DLD1 (cell line): Measurements from ENCODE around the gene LY6G6C.
"Not testable (repeated sequence)": the region's sequence is repeated elsewhere in the genome, so short reads cannot be mapped to it uniquely, and the experiment has no call there.

Experiments
- in situ Hi-C: cut with HindIII; loops from 2 replicates; pipeline ENCODE4 v1.10.0; 2017; ENCODE audit warnings: low sequenced_read_pairs

The LY6G6C gene

DNA sequence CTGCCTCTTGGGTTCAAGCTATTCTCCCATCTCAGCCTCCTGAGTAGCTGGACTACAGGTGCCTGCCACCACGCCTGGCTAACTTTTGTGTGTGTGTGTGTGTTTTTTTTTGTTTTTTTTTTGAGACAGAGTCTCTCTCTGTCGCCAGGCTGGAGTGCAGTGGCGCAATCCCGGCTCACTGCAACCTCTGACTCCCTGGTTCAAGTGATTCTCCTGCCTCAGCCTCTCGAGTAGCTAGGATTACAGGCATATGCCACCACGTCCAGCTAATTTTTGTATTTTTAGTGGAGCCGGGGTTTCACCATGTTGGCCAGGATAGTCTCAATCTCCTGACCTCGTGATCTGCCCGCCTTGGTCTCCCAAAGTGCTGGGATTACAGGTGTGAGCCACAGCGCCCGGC is 12.4 kb downstream of the LY6G6C start:
- in situ Hi-C loops = not testable (repeated sequence)

DNA sequence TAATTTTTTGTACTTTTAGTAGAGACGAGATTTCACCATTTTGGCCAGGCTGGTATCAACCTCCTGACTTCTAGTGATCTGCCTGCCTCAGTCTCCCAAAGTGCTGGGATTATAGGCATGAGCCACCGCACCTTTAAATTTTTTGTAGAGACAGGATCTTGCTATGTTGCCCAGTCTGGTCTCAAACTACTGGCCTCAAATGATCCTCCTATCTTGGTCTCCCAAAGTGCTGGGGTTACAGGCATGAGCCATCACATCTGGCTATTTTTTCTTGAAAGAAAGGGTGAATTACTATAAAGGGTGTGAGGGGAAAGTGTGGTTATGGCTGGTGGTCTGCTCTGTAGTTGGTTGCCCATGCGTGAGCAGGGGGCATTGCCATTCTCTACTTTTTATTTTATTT is 13.3 kb downstream of the LY6G6C start:
- in situ Hi-C loops = no loop called here

DNA sequence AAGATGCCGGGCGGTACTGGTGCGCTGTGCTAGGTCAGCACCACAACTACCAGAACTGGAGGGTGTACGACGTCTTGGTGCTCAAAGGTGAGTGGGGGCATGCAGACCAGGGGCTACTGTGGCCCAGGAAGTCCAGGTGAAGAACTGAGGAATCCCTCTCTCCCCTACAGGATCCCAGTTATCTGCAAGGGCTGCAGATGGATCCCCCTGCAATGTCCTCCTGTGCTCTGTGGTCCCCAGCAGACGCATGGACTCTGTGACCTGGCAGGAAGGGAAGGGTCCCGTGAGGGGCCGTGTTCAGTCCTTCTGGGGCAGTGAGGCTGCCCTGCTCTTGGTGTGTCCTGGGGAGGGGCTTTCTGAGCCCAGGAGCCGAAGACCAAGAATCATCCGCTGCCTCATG is 13.8 kb downstream of the LY6G6C start:
- in situ Hi-C loops = no loop called here

DNA sequence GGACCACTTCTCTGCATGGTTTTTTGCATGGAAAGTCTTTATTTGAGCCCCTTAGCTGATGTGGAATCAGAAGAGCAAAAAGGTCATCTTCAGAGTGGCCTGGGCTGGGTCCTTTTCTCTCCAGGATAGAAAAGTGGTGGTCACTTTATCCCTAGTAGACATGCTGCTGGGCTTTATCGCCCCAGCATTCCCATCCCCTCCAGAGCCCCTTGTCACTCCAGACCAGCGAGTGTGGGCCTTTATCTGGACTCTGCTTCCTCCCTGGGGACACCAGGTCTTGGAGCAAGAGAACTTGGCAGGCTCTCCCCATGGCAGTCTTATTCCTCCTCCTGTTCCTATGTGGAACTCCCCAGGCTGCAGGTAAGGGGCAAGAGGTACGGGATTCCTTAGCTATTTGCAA is 14.9 kb downstream of the LY6G6C start, which contains the start of gene LY6G6F:
Gene LY6G6F, plus strand, starts transcription at position 268 of the 400 bp plus-strand sequence. Its CDS starts 41 bp downstream, at position 309.
- in situ Hi-C loops = no loop called here

DNA sequence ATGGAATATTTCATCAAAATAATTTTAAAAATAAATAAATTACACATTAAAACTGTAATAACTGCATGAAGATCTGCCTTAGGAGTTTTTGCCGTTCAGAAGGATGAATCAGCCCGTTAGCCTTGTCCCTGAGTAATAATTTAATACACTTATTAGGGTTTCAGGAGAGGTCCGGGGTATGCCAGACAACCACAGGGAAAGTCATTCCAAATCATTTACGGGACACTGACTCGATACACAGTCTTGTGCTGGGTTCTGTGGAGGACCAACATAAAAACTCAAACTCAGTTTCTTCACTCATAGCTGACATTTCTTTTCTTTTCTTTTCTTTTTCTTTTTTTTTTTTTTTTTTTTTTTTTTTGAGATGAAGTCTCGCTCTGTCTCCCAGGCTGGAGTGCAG is 15.6 kb downstream of the LY6G6C start:
- in situ Hi-C loops = no loop called here

DNA sequence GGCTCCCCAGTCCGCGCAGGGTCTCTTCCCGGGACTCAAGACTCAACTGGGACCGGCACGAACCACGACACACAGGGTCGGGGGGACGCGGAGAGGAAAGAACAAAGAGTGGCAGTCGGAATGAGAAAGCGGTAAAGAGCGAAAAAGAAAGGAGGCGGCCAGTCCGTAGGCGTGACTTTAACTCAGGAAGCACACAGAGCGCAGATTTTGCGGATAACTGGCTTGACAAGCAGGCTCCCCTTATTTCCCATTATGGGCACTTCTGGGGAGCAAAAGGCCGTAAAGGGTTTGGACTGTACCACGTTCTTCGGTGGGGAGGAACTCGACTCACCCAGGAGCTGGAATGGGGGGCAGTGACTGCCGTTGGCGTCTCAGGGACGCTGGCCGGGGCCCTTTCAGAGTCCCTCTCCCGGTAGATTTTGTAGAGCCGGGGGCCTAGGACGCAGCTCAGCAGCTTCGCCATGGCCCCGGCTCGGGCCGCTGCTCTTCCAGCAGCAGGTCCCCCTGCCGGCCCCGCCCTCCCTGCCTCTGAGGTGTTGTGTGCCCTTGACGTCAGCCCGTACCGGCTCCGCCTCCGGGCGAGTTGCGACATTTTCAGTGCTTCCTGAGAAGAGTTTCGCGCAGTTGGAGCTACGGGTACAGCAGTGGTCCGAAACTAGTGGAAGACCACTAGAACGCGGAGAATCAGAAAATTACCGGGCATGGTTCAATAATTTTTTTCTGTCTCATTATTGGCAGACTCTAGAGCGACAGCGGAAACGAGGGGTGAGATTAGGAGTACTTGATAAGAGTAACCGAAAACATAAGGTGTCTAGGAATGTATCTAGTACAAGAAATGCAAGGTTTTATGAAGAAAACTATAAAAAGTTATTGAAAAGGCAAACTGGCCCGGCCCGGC is 18.5 kb downstream of the LY6G6C start, which contains the start of gene ABHD16A:
Gene ABHD16A, minus strand, starts transcription at position 506 of the 898 bp plus-strand sequence. Its CDS starts 43 bp downstream, at position 463.
- in situ Hi-C loops = no loop called here

DNA sequence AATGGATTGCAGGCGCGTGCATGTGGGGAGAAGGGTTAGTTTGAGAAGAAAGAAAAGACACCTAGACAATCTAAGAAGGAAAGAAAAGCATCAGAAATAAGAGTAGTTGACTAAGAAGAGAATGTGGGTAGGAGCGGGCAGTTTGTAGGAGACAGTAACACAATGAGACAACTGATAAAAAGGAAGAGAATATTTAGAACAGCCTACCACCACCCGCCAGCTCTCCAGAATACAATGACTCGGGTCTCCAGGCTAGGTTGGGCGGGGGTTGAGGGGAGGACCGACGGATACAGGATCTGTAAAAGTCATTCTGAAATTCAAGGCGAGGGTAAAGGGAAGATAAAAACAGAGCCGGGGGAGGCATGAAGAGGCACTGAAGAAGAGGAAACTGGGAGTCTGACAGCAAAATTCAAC is 19.1 kb downstream of the LY6G6C start:
- in situ Hi-C loops = no loop called here

DNA sequence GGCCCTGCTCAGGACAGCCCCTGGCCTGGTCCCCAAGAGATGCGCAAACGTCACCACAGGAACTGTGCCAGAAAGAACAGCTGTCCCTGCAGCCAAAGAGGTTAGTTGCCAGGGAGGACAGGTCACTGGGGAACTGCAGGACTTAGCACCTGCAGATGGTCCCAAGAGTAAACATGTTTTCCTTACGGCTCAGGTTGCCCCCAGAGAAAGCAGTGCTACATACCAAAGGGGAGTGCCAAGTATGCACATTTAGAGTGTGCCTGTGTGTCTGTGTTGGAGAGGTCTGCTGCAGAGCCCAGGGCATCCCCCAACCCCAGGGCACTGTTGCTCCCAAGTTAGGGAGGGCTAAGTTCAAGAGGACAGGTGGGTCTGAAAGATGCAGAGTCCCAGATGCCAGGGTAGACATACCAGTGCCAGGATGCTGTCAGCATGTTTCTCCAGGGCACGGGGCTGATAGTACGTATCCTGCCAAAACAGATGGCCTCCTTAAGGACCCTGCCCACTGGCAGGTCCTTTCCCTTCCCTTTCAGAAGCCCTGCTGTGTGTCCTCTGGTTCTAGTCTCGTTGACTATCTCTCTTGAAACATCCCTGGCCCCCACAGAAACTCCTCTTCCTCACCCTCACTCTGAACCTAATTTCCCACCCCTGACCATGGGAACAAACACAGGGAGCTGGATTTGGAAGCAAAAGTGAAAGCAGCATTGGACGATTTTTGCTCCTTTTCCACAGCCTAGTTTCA is 19.7 kb downstream of the LY6G6C start:
- in situ Hi-C loops = no loop called here

DNA sequence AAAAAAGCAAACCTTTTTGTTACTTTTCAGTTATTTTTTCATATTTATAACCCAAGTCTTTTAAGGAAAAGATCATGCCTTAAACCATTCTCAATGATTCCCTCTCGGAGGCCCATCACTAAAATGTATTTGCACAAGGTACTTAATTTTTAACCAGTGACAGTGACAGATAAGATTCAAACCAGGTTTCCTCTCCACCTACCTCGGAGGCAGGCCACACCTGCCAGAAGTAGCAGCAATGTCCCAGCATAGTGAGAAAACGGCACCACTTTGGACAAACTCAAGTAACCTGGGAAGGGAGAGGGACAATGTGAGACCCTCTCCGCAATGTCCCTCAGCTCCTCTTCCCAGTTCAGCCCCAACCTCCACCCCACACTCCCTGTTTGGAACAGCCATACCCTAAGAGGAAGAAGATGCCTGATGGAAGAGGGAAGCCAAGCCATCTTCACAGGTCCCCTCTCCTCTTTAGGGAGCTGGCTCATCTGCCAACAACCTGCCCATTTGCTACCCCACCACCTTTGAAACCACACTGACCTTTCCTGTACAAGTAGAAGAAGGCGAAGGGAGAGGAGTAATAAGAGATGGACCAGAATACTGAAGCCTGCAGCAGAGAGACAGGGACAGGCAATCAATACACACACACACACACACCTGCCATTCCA is 20.7 kb downstream of the LY6G6C start:
- in situ Hi-C loops = no loop called here

DNA sequence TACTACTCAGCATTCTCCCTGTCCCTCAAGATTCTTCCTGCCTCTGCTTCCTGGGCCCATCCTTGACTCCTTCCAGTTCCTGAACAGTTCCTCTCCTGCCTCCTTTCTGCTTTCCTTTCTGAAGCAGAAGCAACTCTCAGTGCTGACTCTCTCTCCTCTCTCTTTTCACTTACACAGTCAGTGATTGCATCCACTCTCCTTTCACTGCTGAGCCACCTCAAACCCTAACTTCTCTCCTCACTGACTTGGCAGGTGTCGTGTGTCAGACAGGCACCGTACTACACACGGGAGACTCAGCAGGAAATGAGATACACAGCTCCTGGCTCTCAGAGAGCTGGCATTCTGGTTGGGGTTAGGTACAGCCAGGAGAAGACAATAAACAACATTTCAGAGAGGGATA is 24.0 kb downstream of the LY6G6C start:
- in situ Hi-C loops = no loop called here

DNA sequence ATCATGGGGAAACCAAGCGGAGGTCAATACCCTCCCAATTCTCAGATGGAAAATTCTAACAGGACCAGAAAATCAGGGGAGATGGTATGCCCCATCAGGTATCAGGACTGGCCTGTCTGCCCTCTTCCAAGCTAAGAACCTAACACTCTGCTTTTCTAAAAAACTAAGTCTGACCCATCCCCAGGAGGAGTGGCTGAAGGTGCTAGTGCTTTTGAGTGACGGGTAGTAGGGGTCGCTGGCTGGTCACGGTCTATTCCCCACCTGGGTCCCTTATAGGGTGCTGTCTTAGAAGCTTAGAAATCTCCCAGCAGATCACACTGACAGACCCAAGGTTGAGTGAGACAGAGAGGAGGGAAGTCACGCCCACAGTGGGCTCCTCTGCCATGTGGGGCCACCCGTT is 28.0 kb downstream of the LY6G6C start:
- in situ Hi-C loops = loop anchor here (5.0 kb wide), 1 partner anchor 39 kb away; no protein-coding TSS in a partner anchor

DNA sequence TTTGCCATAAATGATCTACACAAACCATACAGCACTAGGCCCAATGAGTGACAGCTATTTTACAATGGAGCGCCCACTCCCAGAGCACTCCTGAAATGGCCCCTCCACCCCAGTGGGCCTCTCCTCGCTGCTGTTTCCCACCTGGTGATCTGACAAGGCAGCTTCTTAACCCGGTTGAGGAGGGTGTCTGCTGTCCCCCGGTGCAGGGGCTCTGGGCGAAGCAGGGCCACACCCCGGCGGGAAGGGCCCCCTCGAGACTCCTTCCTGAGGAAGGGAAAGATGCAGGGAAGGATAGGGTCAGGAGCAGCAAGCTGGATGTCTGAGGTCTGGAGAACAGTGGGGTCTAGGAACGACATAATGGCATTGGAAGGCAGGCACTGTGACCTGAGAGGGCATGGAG is 28.7 kb downstream of the LY6G6C start:
- in situ Hi-C loops = loop anchor here (5.0 kb wide), 1 partner anchor 39 kb away; no protein-coding TSS in a partner anchor

DNA sequence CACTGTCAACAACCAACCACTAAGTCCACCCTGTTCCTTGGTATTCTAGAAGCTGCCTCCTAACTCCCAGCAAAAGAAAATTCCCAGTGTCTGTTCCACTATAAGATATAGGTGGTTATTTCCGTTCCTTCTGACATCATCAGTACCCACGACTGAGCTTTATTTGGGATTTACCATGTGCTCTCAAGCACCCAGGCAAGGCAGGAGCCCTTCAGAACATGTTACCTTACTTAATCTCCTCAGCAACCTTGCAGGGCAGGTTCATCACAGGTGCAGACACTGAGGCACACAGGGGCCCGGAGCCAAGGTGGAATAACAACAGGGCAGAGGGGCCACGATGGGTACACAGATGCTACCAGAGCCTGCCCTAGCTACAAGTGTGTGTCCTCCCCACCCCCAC is 29.2 kb downstream of the LY6G6C start:
- in situ Hi-C loops = loop anchor here (5.0 kb wide), 1 partner anchor 40 kb away; no protein-coding TSS in a partner anchor

DNA sequence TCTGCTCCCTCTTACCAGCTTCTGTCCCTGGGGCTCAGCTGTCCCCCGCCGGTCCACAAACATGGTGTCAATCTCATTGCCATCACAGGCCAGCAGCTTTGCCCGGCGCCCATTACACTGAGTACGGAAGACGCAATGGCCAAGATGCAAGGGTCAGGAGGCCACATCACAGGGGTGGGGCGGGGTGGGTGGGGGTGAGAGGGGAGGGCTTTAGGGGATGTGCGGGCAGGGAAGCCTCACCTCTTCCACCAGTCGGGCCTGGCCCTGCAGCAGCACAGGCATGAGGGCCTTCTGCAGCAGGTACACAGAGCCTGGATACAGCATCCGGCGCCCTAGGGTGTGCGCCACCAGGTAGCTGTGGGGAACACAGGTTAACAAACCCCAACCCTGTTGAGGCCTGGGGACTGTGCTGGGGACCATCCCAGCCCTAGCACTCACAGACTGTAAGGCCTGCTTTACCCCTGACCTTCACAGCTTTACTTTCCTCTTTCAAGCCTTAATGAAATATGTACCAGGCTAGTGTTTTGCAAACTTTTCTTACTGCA is 29.9 kb downstream of the LY6G6C start:
- in situ Hi-C loops = loop anchor here (5.0 kb wide), 1 partner anchor 41 kb away; no protein-coding TSS in a partner anchor

DNA sequence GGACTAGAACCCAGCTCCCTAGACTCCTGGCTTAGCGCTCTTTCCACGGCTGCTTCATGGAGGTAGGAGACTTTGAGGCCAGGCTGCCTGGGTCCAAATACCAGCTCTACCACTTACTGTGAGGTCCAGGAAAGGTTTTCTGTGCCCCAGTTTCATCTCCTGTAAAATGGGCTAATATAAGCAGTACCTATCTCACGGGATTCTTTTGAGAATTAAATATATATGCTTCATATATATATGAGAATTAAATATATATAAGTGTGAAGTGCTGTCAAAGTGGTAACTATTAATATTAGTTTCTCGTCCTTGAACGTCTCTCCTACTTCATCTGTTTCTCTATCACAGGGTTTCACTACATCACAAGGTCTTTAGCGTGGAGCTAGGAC is 30.5 kb downstream of the LY6G6C start:
- in situ Hi-C loops = loop anchor here (5.0 kb wide), 1 partner anchor 41 kb away; no protein-coding TSS in a partner anchor

DNA sequence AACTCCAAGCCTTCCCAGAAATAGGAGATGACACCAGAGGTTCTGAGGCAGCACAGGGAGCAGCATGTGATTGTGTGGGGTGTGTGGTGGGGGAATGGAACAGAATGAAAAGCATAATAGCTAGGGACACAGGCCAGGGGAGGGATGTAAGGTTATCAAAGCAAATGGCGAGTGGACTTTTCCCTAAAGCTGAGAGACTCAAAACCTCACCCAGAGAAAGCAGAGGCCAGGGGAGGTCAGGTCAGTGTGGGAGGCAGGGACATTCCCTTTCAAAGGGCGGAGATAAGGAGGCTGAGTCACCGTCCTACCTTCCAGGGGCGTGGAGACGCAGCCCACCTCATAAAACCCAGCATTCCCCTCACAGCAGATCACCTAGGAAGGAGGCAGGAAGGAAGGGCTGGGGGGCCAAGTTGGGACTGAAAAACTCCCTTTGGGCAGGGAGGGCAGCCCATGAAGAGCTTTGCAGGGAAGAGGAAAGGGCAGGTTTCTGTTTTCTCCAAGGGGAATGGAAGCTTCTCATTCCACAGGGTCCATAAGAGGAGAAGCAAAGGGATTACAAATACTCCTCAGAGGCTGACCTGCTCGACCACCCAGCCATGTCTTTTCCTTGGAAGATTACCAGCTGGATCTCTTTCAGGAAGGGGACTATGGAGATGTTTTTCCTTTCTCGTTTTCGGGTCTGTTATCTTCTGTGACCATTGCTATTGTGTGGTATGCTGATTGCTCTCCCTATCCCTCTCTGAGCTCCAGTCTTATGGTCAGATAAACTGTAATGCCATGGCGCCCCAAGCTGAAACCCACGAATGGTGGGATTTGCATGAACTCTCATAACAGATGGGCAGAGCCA is 31.1 kb downstream of the LY6G6C start:
- in situ Hi-C loops = loop anchor here (5.0 kb wide), 1 partner anchor 42 kb away; no protein-coding TSS in a partner anchor

DNA sequence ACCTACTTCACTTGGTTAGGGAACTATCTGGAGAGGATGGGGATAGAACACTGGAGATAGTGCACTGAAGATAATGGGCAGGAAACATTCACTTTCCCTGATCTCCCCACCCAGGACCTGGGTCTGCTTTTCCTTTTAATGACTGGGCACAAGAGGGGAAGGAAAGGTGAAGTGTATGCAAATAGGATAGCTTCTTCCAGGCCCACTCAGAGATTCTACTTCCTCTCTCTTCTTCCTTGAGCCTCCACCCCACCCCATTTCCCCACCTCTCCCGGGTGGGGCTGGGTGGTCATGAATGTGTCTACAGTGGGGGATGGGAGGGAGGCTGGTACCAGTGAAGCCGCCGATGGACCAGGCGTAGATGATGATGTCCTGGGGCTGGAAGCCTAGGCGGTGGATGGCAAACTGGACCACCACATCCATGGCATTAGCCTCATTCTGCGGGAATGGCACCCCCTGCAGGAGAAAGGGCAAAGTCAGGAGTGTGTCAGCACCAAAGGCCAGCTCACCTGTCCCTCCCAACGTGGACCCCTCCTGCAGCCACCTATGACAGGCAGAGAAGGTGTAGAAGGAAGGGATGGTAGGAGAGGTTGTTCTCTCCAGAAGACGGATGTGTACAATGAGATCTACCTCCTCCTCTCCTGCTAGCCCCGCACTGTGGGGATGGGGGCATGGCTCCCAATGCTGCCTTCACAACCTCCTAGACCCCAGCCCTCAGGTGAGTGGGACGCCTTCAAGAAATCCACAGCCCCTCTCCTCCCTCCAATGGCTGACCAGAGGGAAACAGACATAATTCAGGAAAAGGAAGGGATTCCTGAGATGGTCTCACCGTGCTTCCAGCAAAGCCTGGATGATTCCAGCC is 32.1 kb downstream of the LY6G6C start:
- in situ Hi-C loops = loop anchor here (5.0 kb wide), 1 partner anchor 43 kb away; no protein-coding TSS in a partner anchor

DNA sequence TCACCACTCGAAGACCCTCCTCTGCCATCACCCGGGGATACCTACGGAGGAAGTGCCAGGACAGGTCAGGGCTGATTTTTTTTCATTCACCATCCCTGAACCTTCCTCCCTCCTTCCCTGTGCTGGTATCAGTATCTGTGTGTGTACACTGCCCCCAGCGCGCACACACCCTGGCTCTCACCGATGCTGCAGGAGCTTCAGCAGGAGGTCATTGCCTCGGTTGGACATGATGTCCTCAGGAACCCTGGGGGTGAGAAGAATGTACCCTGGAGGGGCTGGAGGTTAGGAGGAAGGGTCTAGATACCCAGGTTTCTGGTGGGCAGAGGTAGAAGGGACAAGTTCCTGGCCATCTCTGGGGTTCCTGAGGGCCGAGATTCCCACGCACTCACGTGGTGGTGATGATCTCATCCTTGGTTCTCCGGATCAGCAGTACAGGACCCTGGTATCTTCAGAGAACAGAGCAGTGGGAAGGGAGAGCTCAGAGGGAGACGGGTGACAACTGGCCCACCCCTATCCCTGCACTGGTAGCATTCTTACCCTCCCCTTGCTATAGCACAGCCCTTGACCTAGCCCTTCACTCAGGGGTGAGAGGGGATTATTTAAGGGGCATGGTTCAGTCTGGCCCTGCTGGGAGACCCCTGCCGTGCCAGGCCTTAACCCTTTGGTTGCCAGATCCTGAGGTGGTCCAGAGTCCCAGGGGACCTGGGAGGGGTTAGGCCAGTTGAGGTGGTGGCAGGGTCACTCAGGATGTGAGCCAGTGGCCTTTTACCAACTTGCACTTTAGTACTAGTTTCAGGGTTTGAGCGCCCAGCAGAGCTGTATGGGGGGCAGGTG is 33.5 kb downstream of the LY6G6C start:
- in situ Hi-C loops = no loop called here
